GM12872 (cell line): ENCODE results near the gene RPL18.

Experiments used
- CTCF ChIP-seq: IDR thresholded peaks from 3 replicates; pipeline ENCODE4 v1.5.1; 2011; ENCODE audit warnings: low read depth, mild to moderate bottlenecking, low read length, moderate library complexity; ENCODE audit not compliant: insufficient read depth

Gene RPL18

GRCh38 chr19:48595171-48595570 lies 23.8 kb downstream of the RPL18 start:
- TF ChIP-seq CTCF, result no peak

- no peak for TF ChIP-seq CTCF
Observed at GRCh38 chr19:48591021-48591420, 28.0 kb downstream of the RPL18 start.

DNA sequence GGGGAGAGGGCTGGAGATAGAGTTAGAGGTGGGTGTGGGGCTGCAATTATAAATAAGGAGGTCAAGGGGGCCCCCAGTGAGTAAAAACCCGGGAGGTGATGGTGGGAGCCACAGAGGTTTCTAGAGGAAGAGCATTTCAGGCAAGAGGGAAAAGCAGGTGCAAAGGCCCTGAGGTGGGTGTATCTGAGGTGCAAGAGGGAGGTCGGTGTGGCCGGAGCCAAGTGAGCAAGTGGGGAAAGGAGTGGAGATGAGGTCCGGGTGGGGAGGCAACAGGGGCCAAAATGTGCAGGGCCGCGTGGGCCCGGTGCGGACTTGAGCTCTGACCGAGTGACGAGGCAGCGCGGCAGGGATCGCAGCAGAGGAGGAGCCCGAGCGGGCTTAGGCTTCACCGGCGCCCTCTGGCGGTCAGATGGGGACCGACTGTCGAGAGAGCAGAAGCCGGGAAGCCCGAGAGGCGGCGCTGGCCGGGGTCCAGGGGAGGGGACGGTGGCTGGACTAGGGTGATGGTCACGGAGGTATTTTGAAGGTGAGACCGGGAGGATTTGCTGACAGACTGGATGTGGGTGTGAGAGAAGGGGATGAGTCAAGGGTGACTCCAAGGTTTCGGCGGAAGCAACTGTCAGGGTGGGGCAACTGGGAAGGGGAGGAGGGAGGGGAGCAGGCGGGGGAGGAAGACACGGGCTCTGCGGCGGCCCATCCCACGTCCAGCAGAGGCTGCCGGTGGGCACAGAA lies 30.1 kb downstream of the RPL18 start:
- TF ChIP-seq CTCF, result peak; percentile 96

GRCh38 chr19:48587387-48587786 lies 31.6 kb downstream of the RPL18 start:
- no peak for TF ChIP-seq CTCF

DNA sequence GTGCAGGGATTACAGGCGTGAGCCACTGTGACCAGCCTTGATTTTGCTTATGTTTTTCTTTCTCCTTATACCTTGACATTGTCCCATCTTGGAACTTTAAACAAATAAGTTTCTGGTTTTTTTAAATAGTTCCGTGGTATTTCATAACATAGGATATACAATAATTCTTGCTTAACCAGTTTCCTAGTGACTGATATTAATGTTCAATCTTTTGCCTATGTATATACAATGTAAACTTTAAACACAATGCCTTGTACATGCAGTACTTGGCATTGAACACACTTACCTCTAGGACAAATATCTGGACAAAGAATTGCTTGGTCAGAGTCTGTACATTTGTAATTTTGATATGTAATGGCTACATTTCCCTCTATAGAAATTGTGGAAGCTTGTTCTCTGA lies 36.8 kb downstream of the RPL18 start:
- TF ChIP-seq CTCF, result no peak

DNA sequence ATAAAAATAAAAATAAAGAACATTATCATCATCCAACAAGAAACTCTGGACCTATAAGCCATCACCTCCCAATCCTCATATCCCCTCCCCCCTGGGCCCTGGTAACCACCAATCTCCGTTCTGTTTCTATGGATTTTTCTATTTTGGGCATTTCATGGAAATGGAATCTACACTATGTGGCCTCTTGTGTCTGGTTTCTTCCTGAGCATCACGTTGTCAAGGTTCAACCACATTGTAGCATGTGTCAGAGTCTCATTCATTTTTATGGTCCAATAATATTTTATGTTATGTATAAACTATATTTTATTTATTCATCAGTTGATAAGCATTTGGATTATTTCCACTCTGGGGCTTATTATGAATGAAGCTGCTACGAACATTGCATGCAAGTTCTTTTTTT lies 40.1 kb downstream of the RPL18 start:
- TF ChIP-seq CTCF, result no peak

- TF ChIP-seq CTCF, result no peak
Observed at GRCh38 chr19:48575931-48576622, 42.9 kb downstream of the RPL18 start.
